Skin epidermis (tissue), 12 donors: ENCODE results near the gene MEX3A.

Experiments
- H3K27ac ChIP-seq, 21 experiments: fragments of 200-600 bp; sonication (generic) in 11 of 21; one replicate each; pipeline ENCODE4 v1.5.0; 2020; ENCODE audit warnings: mild to moderate bottlenecking in 3 of 21, inconsistent platforms in 2 of 21, moderate library complexity in 2 of 21
- H3K4me3 ChIP-seq, 7 experiments: fragments of 200-600 bp; sonication (generic) in 2 of 7; one replicate each; pipeline ENCODE4 v1.5.0; 2020; ENCODE audit warnings: inconsistent platforms in 2 of 7, mild to moderate bottlenecking in 2 of 7, moderate library complexity in 1 of 7

The MEX3A gene

GRCh38 chr1:156120318-156120717 is 38.1 kb upstream of the MEX3A start:
- H3K27ac ChIP-seq, result peak overlapping the region in 20 of 21 experiments; percentile 2 to 100 (median 98)
- H3K4me3 ChIP-seq, result peak overlapping the region in 4 of 7 experiments; percentile 70 to 100 (median 98)

- H3K4me3 ChIP-seq, result peak overlapping the region; percentile 60 to 100 (median 97)
- peak overlapping the region in 20 of 21 experiments; percentile 22 to 100 (median 98) for H3K27ac ChIP-seq
Measured at GRCh38 chr1:156119503-156120209, 37.4 kb upstream of the MEX3A start.

GRCh38 chr1:156118177-156118868 is 36.1 kb upstream of the MEX3A start:
- Histone ChIP-seq H3K27ac (peak overlapping the region in 20 of 21 experiments; percentile 3 to 100 (median 98)), H3K4me3 (peak overlapping the region; percentile 60 to 100 (median 97))

GRCh38 chr1:156117414-156118176 is 35.3 kb upstream of the MEX3A start:
- H3K4me3 ChIP-seq, result peak overlapping the region; percentile 60 to 100 (median 97)
- H3K27ac ChIP-seq, result peak overlapping the region in 19 of 21 experiments; percentile 3 to 100 (median 98)

- Histone ChIP-seq H3K27ac (peak overlapping the region in 20 of 21 experiments; percentile 88 to 100 (median 98)), H3K4me3 (peak overlapping the region; percentile 60 to 100 (median 97))
Measured at GRCh38 chr1:156116731-156117130, 34.5 kb upstream of the MEX3A start.

- peak overlapping the region; percentile 88 to 100 (median 98) for H3K27ac ChIP-seq
- peak overlapping the region; percentile 60 to 100 (median 97) for H3K4me3 ChIP-seq
Measured at GRCh38 chr1:156115514-156116374, 33.5 kb upstream of the MEX3A start.

GRCh38 chr1:156114919-156115513 is 32.8 kb upstream of the MEX3A start:
- Histone ChIP-seq H3K4me3 (peak overlapping the region; percentile 60 to 100 (median 97)), H3K27ac (peak overlapping the region; percentile 88 to 100 (median 98))

GRCh38 chr1:156114101-156114918 is 32.0 kb upstream of the MEX3A start, which contains the start of gene LMNA:
LMNA (plus strand) TSS chr1:156114711; CDS start chr1:156114919, 208 bp downstream.
- peak within 1 kb of the TSS; percentile 60 to 100 (median 97) for H3K4me3 ChIP-seq
- H3K27ac ChIP-seq, result peak within 1 kb of the TSS; percentile 88 to 100 (median 98)

- H3K27ac ChIP-seq, result peak overlapping the region; percentile 54 to 100 (median 98)
- peak overlapping the region in 3 of 7 experiments; percentile 70 to 98 (median 97) for H3K4me3 ChIP-seq
Measured at GRCh38 chr1:156113282-156113950, 31.2 kb upstream of the MEX3A start.

GRCh38 chr1:156112276-156113137 is 30.2 kb upstream of the MEX3A start:
- Histone ChIP-seq H3K27ac (peak overlapping the region in 16 of 21 experiments; percentile 44 to 100 (median 98)), H3K4me3 (no peak overlapping the region)

GRCh38 chr1:156111355-156111962 is 29.2 kb upstream of the MEX3A start:
- H3K27ac ChIP-seq, result peak overlapping the region in 9 of 21 experiments; percentile 93 to 100 (median 98)
- no peak overlapping the region for H3K4me3 ChIP-seq

- peak overlapping the region in 3 of 21 experiments; percentile 6 to 100 (median 36) for H3K27ac ChIP-seq
- no peak overlapping the region for H3K4me3 ChIP-seq
Measured at GRCh38 chr1:156110252-156110651, 28.0 kb upstream of the MEX3A start.

- Histone ChIP-seq H3K4me3 (no peak overlapping the region), H3K27ac (peak overlapping the region in 10 of 21 experiments; percentile 8 to 100 (median 76))
Measured at GRCh38 chr1:156108664-156109241, 26.5 kb upstream of the MEX3A start.

- Histone ChIP-seq H3K4me3 (no peak overlapping the region), H3K27ac (peak overlapping the region in 10 of 21 experiments; percentile 41 to 100 (median 96))
Measured at GRCh38 chr1:156108057-156108456, 25.8 kb upstream of the MEX3A start.
